SU-DHL-6 (cell line): ENCODE data around the gene PIK3C2G.

Source experiments
- CTCF ChIP-seq: fragments of 200-600 bp; sonication (generic); IDR thresholded peaks from one replicate; pipeline ENCODE4 v1.5.1; 2017; ENCODE audit warnings: antibody characterized with exemption, mild to moderate bottlenecking, low read length, moderate library complexity; ENCODE audit not compliant: insufficient read depth, poor library complexity, severe bottlenecking
- EZH2phosphoT487 ChIP-seq: fragments of 200-600 bp; sonication (generic), shearing (Covaris generic); conservative IDR thresholded peaks from 2 replicates; pipeline ENCODE4 v1.6.1; 2018; ENCODE audit warnings: mild to moderate bottlenecking, antibody characterized with exemption, low read length, moderate library complexity, mixed read lengths

DNA sequence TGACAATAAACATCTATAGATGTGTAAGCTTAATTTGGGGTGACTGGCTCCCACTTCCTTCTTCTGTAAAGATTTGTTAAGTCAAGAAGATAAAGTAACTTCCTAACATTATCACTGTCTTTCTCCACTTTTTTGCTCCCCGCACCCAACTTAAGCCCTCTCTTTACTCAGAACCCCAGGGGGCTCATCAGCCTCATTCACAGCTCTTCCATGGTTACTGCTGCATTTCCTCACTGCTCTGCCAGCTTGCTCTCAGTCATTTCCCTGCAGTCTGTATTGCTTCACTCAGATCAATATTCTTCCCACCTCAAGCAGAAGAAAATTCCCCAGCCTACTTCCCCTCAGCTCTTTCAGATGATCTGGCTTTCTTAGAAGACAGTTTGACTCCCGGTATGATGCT is 102.0 kb downstream of the PIK3C2G start:
- TF ChIP-seq CTCF = no peak
- TF ChIP-seq EZH2phosphoT487 = no peak
